Measurements from ENCODE around the gene MRPL23. TPM values are rescaled to one million over a fixed set of nuclear protein-coding genes. Genes with fewer than 3 reads are reported as not detected.

MRPL23 gene
- total RNA-seq, 1 donor from 2014 or later: 40.3 TPM

DNA sequence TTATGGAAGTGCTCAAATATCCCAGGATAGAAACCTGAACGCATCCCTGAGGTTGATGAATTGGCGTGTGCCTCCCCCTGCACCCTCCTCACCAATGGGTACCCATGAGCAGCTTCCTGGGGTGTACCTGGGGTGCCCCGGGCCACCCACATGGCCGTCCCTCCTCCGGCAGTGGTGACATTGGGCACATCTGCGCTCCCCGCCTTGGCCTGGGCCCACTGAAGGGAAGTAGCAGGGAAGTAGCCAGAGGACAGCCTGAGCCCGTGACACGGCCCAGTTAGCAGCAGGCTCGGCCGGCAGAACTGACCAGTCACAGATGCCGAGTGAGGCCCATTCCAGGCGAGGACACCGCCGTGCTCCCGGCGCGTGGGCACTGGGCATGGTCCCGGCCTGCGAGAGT, 16.7 kb downstream of the MRPL23 start:
- Mint-ChIP-seq H3K9me3 (no peaks in the 10 kb centered on the region), H3K4me1 (no peaks in the 10 kb centered on the region), H3K27ac (no peak overlapping the region), H3K27me3 (ENCODE audit: low read depth) (no peaks in the 10 kb centered on the region), H3K4me3 (no peak overlapping the region), H3K36me3 (no peaks in the 10 kb centered on the region)
- no peak for TF ChIP-seq CTCF (IDR thresholded peaks at IDR 0.05; ENCODE audit: unreplicated experiment)
- no peak for DNase-seq (ENCODE audit: low spot score in 2 of 2, unreplicated experiment in 2 of 2)

DNA sequence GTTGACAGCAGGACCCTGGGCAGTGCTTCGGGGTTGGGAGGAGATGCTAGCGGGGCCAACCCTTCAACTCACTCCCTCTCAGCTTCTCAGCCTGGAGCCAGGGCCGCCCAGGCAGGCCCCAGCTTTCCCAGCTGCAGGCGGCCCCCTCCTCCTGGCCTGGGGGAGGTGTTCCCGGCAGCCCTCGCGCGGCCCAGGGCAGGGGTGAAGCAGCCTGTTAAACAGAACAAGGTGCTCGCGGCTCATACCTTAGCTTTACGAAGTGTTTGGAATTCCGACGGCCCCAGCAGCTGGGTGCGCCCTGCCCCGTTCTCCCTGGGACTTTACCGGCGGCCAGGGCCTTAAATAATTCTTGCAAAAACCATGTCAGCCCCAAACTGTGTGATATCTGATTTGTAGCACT, 17.2 kb downstream of the MRPL23 start:
- Mint-ChIP-seq H3K27ac (no peak overlapping the region), H3K4me1 (no peaks in the 10 kb centered on the region), H3K4me3 (no peak overlapping the region), H3K27me3 (ENCODE audit: low read depth) (no peaks in the 10 kb centered on the region), H3K36me3 (no peaks in the 10 kb centered on the region), H3K9me3 (no peaks in the 10 kb centered on the region)
- no peak for TF ChIP-seq CTCF (IDR thresholded peaks at IDR 0.05; ENCODE audit: unreplicated experiment)
- DNase-seq (ENCODE audit: low spot score in 2 of 2, unreplicated experiment in 2 of 2): no peak

DNA sequence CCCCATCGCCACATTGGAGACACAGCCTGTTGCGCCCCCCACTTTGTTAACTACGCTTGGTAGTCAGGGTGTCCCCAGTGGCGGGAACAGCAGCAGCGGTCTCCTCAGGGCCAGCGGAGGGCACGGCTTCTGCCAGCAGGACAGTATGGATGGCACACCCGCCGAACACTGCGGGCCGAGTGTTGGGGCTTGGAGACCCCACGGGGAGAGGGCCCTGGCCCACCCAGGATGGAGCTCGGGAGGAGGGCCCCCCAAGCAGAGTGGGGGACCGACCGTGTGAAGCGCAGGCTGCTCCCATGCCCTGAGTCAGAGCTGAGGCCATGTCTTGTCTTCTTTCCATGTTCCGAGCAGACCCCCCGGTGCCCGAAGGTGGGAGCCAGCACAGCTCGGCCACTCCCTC, 17.8 kb downstream of the MRPL23 start:
- no peak overlapping the region for H3K27ac Mint-ChIP-seq
- no peaks in the 10 kb centered on the region for H3K36me3 Mint-ChIP-seq
- DNase-seq (ENCODE audit: low spot score in 2 of 2, unreplicated experiment in 2 of 2): no peak
- no peak overlapping the region for H3K4me3 Mint-ChIP-seq
- TF ChIP-seq CTCF (IDR thresholded peaks at IDR 0.05; ENCODE audit: unreplicated experiment): no peak
- H3K4me1 Mint-ChIP-seq: no peaks in the 10 kb centered on the region
- no peaks in the 10 kb centered on the region for H3K9me3 Mint-ChIP-seq
- H3K27me3 Mint-ChIP-seq (ENCODE audit: low read depth): no peaks in the 10 kb centered on the region

DNA sequence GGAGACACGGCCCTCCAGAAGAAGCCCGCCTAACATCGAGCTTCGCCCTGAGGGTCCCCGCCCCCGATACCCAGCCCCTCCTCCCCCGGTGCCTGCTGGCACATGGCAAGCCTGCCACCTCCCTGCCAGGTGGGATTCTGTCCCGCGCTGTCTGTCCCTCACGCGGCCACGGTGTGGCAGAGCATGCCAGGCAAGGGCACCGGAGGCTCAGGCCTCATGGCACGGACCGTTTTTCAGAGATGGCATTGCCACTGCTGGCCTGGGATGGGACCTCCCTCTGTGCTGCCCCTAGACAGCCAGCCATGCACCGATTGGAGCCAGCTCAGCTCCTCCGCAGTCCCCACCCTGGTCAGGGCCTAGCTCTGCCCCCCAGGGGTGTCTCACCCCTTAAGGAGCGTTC, 19.4 kb downstream of the MRPL23 start:
- no peaks in the 10 kb centered on the region for H3K36me3 Mint-ChIP-seq

GRCh38 chr11:1967641-1968225, 20.6 kb downstream of the MRPL23 start:
- Mint-ChIP-seq H3K9me3 (no peaks in the 10 kb centered on the region), H3K4me1 (no peaks in the 10 kb centered on the region), H3K27me3 (ENCODE audit: low read depth) (no peaks in the 10 kb centered on the region), H3K36me3 (no peaks in the 10 kb centered on the region), H3K4me3 (no peak overlapping the region), H3K27ac (no peak overlapping the region)
- no peak for TF ChIP-seq CTCF (IDR thresholded peaks at IDR 0.05; ENCODE audit: unreplicated experiment)
- DNase-seq (ENCODE audit: low spot score in 2 of 2, unreplicated experiment in 2 of 2): no peak

More for the DNA sequence above, 19.4 kb downstream of the MRPL23 start:
- Mint-ChIP-seq H3K27ac (no peak overlapping the region), H3K4me1 (no peaks in the 10 kb centered on the region), H3K4me3 (no peak overlapping the region), H3K9me3 (no peaks in the 10 kb centered on the region), H3K27me3 (ENCODE audit: low read depth) (no peaks in the 10 kb centered on the region)
- no peak for TF ChIP-seq CTCF (IDR thresholded peaks at IDR 0.05; ENCODE audit: unreplicated experiment)
- no peak for DNase-seq (ENCODE audit: low spot score in 2 of 2, unreplicated experiment in 2 of 2)
